Activated naive CD4-positive, alpha-beta T cell treated with anti-CD3 and anti-CD28 coated beads, Interleukin-2, amount 10 ng/mL, durations not matched to agents 7 days and 5 days (primary cell): ENCODE data around the gene SULT1C4.

Experiments
- CTCF ChIA-PET: fragments of 350-600 bp; sonication (Branson Sonifier 250); formaldehyde crosslinking; loops from one replicate; lab custom pipeline; 2021; ENCODE audit warnings: antibody characterized with exemption; lab: Charles Lee
- DNase-seq: peaks from one replicate; pipeline ENCODE4 v3.0.0-alpha.2; 2020
- H3K27ac Mint-ChIP-seq: one replicate; pipeline ENCODE4 v1.8.0; 2021; ENCODE audit warnings: mild to moderate bottlenecking, moderate library complexity, mixed read lengths
- H3K27me3 Mint-ChIP-seq: one replicate; pipeline ENCODE4 v1.8.0; 2021; ENCODE audit warnings: mild to moderate bottlenecking, mixed read lengths
- H3K36me3 Mint-ChIP-seq: one replicate; pipeline ENCODE4 v1.8.0; 2021; ENCODE audit warnings: mixed read lengths
- H3K4me1 Mint-ChIP-seq: one replicate; pipeline ENCODE4 v1.8.0; 2021; ENCODE audit warnings: mixed read lengths
- H3K4me3 Mint-ChIP-seq: one replicate; pipeline ENCODE4 v1.8.0; 2021; ENCODE audit warnings: mild to moderate bottlenecking, moderate library complexity, mixed read lengths
- H3K9me3 Mint-ChIP-seq: one replicate; pipeline ENCODE4 v1.8.0; 2021; ENCODE audit warnings: mixed read lengths

Gene SULT1C4

DNA sequence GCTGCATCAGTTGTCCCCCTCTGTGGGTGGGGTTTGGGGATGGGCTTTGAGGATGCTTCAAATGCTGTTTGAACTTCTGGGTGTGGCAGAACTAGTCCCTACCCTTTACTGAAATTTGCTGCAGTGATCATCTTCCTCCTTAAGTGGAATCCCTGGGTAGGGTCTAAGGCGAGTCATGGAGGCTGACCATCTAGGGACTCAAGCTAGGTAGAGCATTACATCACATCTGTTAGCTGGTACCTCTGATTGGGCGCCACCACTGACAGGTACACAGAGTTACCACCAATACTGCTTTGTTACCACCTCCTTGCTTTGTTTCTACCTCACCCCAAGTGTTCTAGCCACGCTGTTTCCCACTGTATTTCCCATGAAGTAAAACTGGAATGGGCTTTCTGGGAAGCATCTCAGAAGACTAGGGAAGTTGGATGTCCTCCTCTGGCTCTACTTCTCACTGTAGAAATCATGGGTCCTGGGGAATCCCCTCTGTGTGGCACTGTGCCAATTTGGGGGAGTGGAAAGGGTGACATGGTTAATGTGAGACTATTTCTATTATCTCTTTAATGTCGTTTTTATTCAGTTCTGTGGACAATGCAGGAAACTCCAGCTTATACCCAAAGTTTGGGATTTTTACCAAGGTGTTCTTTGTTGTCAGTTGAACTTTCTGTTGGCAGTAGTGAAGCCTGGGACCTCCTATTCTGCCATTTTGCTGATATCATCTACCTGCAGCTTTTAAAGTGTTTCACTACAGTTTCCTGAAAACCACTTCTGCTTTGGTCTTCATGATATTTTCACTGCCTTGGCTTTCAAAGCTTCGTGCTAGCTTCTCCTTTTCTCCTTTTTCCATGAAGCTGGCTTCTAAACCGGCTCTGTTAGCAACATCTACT, 14.5 kb upstream of the SULT1C4 start:
- no peak for DNase-seq
- CTCF ChIA-PET = interaction anchor here (1.1 kb wide), 1 partner anchor 180 kb away, joined by 3 read pairs; no protein-coding TSS in a partner anchor
- H3K27ac Mint-ChIP-seq = no peak overlapping the region
- H3K27me3 Mint-ChIP-seq = peaks cover 21% of the 10 kb centered on the region
- no peaks in the 10 kb centered on the region for H3K36me3 Mint-ChIP-seq
- no peak overlapping the region for H3K4me3 Mint-ChIP-seq
- H3K4me1 Mint-ChIP-seq = no peaks in the 10 kb centered on the region
- no peaks in the 10 kb centered on the region for H3K9me3 Mint-ChIP-seq

DNA sequence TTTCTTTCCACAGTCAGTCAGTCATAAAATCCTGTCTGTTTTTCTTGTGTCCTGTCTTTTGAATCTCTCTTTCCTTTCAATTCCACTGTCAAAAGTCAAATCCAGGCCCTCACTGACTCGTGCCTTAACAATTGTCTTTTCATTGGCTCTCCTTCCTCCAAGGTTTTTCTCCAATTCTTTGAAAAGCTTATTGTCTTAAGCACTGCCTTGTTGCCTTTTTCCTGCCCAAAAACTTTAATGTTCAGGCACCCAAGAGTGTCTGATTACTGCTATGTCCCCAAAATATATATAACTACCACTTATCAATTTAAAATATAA, 13.9 kb upstream of the SULT1C4 start:
- H3K36me3 Mint-ChIP-seq = no peaks in the 10 kb centered on the region
- no peak overlapping the region for H3K27ac Mint-ChIP-seq
- H3K4me3 Mint-ChIP-seq = no peak overlapping the region
- no peaks in the 10 kb centered on the region for H3K9me3 Mint-ChIP-seq
- no peak for DNase-seq
- H3K4me1 Mint-ChIP-seq = no peaks in the 10 kb centered on the region
- H3K27me3 Mint-ChIP-seq = peaks cover 21% of the 10 kb centered on the region
- CTCF ChIA-PET = interaction anchor here (1.1 kb wide), 1 partner anchor 179 kb away, joined by 3 read pairs; no protein-coding TSS in a partner anchor

DNA sequence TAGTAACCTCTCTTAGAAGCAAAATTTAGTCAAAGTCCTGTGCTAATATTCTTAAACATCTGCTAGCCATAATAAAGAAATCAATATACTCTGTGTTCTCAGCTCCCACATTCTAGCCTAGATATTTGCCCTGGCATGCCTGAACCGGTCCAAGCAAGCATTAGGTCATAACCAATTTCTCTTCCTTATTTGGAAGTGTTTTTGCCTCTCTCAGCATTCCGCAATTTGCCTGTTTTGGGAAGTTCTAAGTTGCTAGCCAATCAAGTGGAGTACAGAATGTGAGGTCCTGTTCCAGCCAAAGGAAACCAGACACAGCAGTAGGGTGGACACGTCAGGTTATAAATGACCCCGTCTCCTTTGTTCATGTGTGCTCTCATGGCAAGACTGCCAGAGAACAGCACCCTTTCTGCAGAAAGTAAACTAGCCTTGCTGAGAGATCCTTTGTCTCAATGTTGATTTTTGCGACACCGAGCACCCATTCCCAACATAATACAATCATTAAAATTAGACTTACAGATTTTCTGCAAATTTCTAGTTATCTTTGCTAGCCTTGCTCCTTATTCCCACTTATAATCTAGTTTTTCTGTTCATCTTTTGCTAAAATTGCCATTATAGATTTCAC, 13.0 kb upstream of the SULT1C4 start:
- DNase-seq = no peak
- no peak overlapping the region for H3K4me3 Mint-ChIP-seq
- peaks cover 21% of the 10 kb centered on the region for H3K27me3 Mint-ChIP-seq
- H3K27ac Mint-ChIP-seq = no peak overlapping the region
- H3K9me3 Mint-ChIP-seq = no peaks in the 10 kb centered on the region
- CTCF ChIA-PET = no interaction called here
- no peaks in the 10 kb centered on the region for H3K4me1 Mint-ChIP-seq
- H3K36me3 Mint-ChIP-seq = no peaks in the 10 kb centered on the region

DNA sequence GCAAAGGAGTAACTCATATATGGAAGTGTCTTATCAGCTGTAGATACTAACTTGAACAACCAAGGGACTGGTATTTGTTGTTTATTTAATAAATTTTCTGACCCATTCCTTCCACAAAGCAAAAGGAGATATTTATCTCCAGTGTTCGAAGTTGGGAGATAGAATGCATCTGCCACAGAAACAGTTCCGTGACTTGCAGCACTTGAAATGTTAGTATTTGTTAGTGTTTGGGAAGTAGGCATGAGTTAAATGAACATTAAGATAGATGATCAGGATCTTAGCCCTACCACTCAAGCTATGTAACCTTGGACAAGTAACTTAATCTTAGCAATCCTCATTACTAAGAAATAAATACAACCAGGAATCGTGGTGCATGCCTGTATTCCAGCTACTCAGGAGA, 12.1 kb upstream of the SULT1C4 start:
- CTCF ChIA-PET = no interaction called here
- H3K27me3 Mint-ChIP-seq = peaks cover 15% of the 10 kb centered on the region

DNA sequence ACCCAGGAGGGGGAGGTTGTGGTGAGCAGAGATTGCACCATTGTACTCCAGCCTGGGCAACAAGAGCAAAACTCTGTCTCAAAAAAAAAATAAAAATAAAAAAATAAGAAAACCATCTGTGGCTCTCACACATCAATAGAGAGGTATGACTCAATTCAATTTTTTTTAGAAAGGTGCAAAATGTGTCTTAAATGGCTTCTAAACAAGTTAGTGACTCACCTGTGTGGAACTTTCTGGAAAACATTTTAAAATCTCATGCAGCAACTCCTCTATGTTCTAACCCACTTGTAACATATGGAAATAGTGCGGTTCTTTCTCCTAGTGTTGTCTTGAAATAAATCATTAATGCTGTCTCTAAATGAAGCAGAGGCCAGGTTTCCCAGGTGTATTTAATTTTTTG, 10.7 kb upstream of the SULT1C4 start:
- Mint-ChIP-seq H3K27me3 (peaks cover 12% of the 10 kb centered on the region), H3K4me3 (no peak overlapping the region), H3K27ac (no peak overlapping the region), H3K36me3 (no peaks in the 10 kb centered on the region), H3K9me3 (no peaks in the 10 kb centered on the region), H3K4me1 (no peaks in the 10 kb centered on the region)
- DNase-seq = no peak
- CTCF ChIA-PET = no interaction called here

More for the DNA sequence above, 12.1 kb upstream of the SULT1C4 start:
- no peak for DNase-seq
- H3K9me3 Mint-ChIP-seq = no peaks in the 10 kb centered on the region
- no peak overlapping the region for H3K27ac Mint-ChIP-seq
- no peaks in the 10 kb centered on the region for H3K4me1 Mint-ChIP-seq
- no peak overlapping the region for H3K4me3 Mint-ChIP-seq
- H3K36me3 Mint-ChIP-seq = no peaks in the 10 kb centered on the region

DNA sequence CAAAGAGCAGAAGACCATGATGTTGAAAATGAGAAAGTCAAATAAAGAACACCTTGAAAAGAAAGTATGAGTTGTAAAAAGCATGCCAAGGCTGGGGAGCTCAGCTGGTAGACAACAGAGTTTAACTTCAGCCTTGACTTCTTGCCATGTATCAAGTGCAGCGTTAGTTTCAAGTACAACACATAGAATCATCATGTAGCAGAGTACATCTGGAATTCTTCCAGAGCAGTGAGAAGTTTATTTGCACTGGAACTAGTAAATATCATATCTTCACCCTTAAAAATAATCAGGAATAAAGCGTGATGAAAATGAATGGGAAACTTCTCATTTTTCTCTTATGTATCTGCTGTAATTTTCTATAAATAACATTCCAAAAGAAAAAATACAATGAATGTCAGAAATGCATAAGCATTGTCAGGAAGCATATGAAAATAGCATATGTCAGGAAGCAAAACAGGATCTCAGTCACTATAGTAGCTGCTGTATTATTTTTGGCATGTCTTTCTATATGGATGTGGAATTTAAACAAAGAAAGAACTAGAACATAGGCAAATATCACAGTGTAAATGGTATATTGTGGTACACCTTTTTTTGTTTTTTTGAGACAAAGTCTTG, 10.1 kb upstream of the SULT1C4 start:
- Mint-ChIP-seq H3K9me3 (no peaks in the 10 kb centered on the region), H3K27me3 (peaks cover 12% of the 10 kb centered on the region), H3K36me3 (no peaks in the 10 kb centered on the region), H3K27ac (no peak overlapping the region), H3K4me3 (no peak overlapping the region), H3K4me1 (no peaks in the 10 kb centered on the region)
- CTCF ChIA-PET = no interaction called here
- no peak for DNase-seq

DNA sequence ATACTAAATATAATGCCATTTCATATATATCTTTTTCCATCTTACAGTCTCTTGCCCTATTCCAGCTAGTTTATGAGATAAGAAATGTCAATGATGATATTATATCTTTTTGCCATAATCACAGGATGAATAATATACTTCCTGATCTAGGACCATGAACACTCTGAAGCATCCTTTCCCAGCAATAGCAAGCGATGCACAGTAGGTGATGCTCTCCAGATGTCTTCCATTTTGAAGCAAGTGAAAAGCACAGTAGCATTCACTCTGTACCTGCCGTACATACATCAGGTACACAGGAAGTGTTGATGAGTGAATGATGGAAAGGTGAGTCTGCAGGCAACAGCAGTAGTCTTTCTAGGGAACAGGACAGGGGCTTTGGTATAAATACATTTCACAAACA, 8.6 kb upstream of the SULT1C4 start:
- Mint-ChIP-seq H3K4me3 (no peak overlapping the region), H3K27me3 (peaks cover 3% of the 10 kb centered on the region), H3K9me3 (no peaks in the 10 kb centered on the region), H3K27ac (no peak overlapping the region), H3K36me3 (no peaks in the 10 kb centered on the region), H3K4me1 (no peaks in the 10 kb centered on the region)
- DNase-seq = no peak
- CTCF ChIA-PET = no interaction called here

DNA sequence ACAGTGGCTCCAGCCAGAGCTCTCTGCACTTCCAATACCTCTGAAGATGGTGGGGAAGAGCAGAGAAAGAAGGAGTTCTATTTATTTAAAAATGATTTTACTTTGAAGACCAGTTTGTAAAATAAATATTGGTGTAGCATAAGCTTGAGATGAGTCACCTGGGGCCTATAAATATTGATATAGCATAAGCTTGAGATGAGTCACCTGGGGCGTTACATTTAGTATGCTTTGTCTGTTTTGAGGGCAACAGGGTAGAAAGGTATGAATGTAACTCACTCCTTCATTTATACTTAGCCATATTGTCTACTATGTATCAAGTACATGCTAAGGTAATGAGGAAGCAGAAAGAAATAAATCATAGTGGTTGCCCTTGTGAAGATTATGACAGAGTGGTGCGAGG, 7.7 kb upstream of the SULT1C4 start:
- H3K4me1 Mint-ChIP-seq = no peaks in the 10 kb centered on the region
- H3K27me3 Mint-ChIP-seq = peaks cover 3% of the 10 kb centered on the region
- CTCF ChIA-PET = no interaction called here
- H3K36me3 Mint-ChIP-seq = no peaks in the 10 kb centered on the region
- no peaks in the 10 kb centered on the region for H3K9me3 Mint-ChIP-seq
- DNase-seq = no peak
- no peak overlapping the region for H3K4me3 Mint-ChIP-seq
- H3K27ac Mint-ChIP-seq = no peak overlapping the region

DNA sequence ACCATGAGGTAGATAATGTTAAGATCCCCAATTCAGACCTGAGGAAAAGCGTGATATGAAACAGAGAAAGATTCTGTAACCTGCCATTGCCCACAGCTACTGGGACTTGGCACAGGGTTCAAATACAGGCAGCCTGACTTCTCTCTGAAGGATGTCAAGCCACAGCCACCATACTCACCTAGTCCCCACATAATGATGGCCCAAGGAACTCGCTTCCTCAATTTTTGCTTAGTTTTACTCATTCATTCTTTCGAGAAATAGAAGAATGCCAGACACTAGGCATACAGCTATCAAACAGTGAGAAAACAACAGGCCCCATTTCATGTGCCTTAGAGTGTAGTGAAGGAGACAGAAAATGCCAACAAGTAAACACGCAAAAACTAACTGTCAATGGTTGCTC, 980 bp upstream of the SULT1C4 start:
- CTCF ChIA-PET = no interaction called here
- Mint-ChIP-seq H3K27ac (no peak overlapping the region), H3K4me1 (no peaks in the 10 kb centered on the region), H3K9me3 (no peaks in the 10 kb centered on the region), H3K27me3 (peaks cover 4% of the 10 kb centered on the region), H3K36me3 (no peaks in the 10 kb centered on the region), H3K4me3 (no peak overlapping the region)
- no peak for DNase-seq

DNA sequence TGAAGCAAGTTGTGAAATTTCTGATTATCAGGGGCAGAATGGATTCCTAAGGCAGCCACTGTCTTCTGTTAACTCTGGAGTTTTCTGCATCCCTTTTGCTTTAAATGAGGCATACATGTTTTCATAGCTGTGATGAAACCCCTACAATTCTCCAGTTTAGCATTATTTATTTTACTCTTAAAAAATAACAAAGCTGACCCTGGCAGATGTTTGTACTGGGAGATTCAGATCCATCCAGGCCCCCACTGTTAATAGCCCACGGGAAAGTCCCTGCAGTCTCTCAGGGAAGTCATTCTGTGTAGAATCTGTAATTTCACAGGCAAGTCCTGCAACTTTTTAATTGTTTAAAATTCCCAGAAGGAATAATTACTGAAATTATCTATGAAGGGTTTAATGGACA, 353 bp upstream of the SULT1C4 start:
- no peaks in the 10 kb centered on the region for H3K36me3 Mint-ChIP-seq
- H3K9me3 Mint-ChIP-seq = no peaks in the 10 kb centered on the region
- no peak overlapping the region for H3K4me3 Mint-ChIP-seq
- H3K27ac Mint-ChIP-seq = no peak overlapping the region
- CTCF ChIA-PET = no interaction called here
- no peak for DNase-seq
- H3K27me3 Mint-ChIP-seq = peaks cover 4% of the 10 kb centered on the region
- H3K4me1 Mint-ChIP-seq = no peaks in the 10 kb centered on the region

DNA sequence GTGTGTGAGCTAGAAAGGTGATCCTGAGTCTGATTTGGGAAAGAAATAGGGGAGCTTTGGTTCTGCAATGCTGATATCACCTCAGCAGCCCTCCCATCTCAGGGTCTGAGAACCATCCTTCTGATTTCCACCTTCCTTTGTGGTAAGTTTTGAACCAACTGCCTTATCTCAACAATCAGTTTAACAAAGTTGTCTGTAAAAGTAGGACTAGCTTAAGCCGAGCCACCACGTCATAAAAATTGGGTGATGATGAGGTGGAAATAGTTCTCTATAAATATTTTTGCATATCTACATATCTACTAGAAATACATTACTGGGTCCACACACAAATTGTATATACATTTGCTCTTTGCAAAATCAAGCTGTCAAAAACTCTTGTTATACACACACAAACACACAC, 1.1 kb downstream of the SULT1C4 start:
- no peak overlapping the region for H3K27ac Mint-ChIP-seq
- CTCF ChIA-PET = no interaction called here

DNA sequence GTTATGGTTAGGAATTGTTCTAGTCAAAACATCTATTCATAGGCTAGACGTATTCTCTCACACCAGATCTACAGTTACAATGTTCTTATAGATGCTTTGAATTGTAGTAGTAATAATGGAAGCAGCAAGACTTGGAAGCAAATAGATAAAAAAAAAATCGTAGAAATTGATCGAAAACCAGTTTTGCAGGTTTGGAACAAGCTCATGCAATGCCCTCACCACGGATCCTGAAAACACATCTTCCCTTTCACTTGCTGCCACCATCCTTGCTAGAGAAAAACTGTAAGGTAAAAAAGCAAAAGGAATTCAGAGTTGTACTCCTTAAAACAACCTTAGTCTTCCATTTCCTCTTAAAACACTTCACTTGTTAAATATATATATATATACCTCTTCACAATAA, 4.4 kb downstream of the SULT1C4 start:
- Mint-ChIP-seq H3K27ac (no peak overlapping the region), H3K27me3 (peaks cover 10% of the 10 kb centered on the region), H3K4me1 (peaks cover 10% of the 10 kb centered on the region), H3K36me3 (no peaks in the 10 kb centered on the region), H3K4me3 (no peak overlapping the region), H3K9me3 (no peaks in the 10 kb centered on the region)
- no peak for DNase-seq
- CTCF ChIA-PET = no interaction called here

More for the DNA sequence above, 1.1 kb downstream of the SULT1C4 start:
- H3K36me3 Mint-ChIP-seq = no peaks in the 10 kb centered on the region
- H3K27me3 Mint-ChIP-seq = peaks cover 10% of the 10 kb centered on the region
- H3K4me3 Mint-ChIP-seq = no peak overlapping the region
- DNase-seq = no peak
- no peaks in the 10 kb centered on the region for H3K9me3 Mint-ChIP-seq
- no peaks in the 10 kb centered on the region for H3K4me1 Mint-ChIP-seq

DNA sequence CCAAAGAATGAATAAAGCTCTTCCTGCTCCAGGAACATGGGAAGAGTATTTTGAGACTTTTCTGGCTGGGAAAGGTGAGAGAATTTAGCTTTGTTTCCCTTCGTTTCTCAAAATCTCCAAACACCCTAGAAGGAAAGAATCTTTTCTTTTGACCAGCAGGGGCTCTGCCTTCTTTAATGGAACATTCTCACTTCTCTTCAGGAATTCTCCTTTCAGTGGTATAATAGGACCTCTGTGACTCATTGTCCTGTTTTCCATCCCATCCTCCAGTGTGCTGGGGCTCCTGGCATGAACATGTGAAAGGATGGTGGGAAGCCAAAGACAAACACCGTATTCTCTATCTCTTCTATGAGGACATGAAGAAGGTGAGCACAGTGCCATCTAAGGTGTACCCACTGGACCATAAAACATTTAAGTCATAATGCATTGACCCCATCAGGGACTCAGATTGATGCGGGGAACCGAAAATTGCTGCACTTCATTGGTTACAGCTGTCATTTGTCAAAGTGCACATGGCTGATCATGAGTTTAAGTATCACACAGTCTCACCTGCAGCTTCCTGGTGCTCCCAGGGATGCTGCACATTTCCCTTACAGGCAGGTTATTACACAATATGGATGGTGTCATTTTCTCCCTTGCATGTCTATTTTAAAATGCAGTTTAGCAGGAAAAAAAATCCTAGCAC, 5.5 kb downstream of the SULT1C4 start:
- no peaks in the 10 kb centered on the region for H3K36me3 Mint-ChIP-seq
- H3K4me3 Mint-ChIP-seq = no peak overlapping the region
- no peak for DNase-seq
- peaks cover 10% of the 10 kb centered on the region for H3K4me1 Mint-ChIP-seq
- H3K27ac Mint-ChIP-seq = no peak overlapping the region
- H3K27me3 Mint-ChIP-seq = peaks cover 5% of the 10 kb centered on the region
- CTCF ChIA-PET = no interaction called here
- H3K9me3 Mint-ChIP-seq = no peaks in the 10 kb centered on the region

DNA sequence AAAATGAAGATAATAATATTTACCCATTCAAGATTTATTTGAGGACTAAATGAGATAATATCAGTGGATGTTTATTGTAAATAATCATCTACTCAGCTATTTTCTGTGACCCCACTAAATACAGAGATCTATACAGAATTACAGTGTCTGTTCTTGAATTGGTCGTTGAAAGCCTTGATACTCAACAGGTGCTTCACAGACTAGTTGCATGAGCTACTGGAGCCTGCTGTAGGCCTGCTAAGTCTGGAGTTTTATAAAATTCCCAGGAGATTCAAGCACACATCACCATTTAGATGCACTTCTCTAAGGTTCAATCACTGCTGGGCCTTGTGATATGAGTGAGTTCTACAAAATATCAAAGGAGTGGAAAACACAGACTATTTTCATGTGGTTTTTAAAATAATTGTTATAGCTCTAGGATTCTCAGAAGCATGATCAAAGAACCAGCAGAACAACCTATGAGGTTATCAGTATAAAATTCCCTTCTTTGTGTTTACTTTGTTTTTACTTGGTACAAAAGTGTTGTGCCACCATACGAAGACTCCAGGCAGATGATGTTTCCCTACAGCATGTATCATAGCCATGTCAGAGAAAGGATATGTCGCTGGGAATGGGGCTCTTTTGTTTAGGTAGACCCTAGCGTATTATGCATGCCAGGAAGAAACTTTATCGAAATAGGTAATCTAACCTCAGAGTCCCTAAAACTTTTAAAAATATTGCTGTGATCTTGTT, 7.1 kb downstream of the SULT1C4 start:
- H3K27ac Mint-ChIP-seq = no peak overlapping the region
- no peaks in the 10 kb centered on the region for H3K9me3 Mint-ChIP-seq
- H3K27me3 Mint-ChIP-seq = peaks cover 5% of the 10 kb centered on the region
- H3K4me1 Mint-ChIP-seq = peaks cover 10% of the 10 kb centered on the region
- DNase-seq = no peak
- CTCF ChIA-PET = no interaction called here
- no peak overlapping the region for H3K4me3 Mint-ChIP-seq
- H3K36me3 Mint-ChIP-seq = no peaks in the 10 kb centered on the region
